SU-DHL-6 (cell line): Measurements from ENCODE around the gene PRR5.

Experiments
- H2AFZ ChIP-seq: fragments of 200-600 bp; sonication (generic); 2 replicates; pipeline ENCODE4 v1.6.1; 2014; ENCODE audit warnings: low read depth, mild to moderate bottlenecking, moderate library complexity, mixed read lengths, antibody characterized with exemption, low read length; ENCODE audit not compliant: severe bottlenecking
- H3F3A ChIP-seq: fragments of 200-600 bp; shearing (Covaris generic); 2 replicates; pipeline ENCODE4 v1.6.0; 2016; ENCODE audit warnings: antibody characterized with exemption, mild to moderate bottlenecking; ENCODE audit not compliant: insufficient read depth
- H3K27ac ChIP-seq: fragments of 200-600 bp; sonication (generic); 2 replicates; pipeline ENCODE4 v1.5.1; 2016; ENCODE audit warnings: low read depth, mild to moderate bottlenecking, low read length, moderate library complexity, mixed read lengths
- H3K27me3 ChIP-seq: fragments of 200-600 bp; sonication (generic), shearing (Covaris generic); 2 replicates; pipeline ENCODE4 v1.6.0; 2014; ENCODE audit warnings: mild to moderate bottlenecking, low read length
- H3K36me3 ChIP-seq: fragments of 200-600 bp; sonication (generic); 2 replicates; pipeline ENCODE4 v1.6.1; 2014; ENCODE audit warnings: mild to moderate bottlenecking, low read length, mixed read lengths
- H3K4me2 ChIP-seq: fragments of 300-600, 200-600 bp; shearing (Covaris generic), sonication (generic); 2 replicates; pipeline ENCODE4 v1.6.0; 2014; ENCODE audit warnings: low read length, low read depth, mild to moderate bottlenecking; ENCODE audit not compliant: poor library complexity, severe bottlenecking
- H3K4me3 ChIP-seq: fragments of 200-600 bp; sonication (generic); 2 replicates; pipeline ENCODE4 v1.5.1; 2014; ENCODE audit warnings: antibody characterized with exemption, low read length, mild to moderate bottlenecking, mixed read lengths; ENCODE audit not compliant: insufficient read depth, poor library complexity, severe bottlenecking
- H3K79me2 ChIP-seq: fragments of 200-600 bp; sonication (generic); 2 replicates; pipeline ENCODE4 v1.6.1; 2014; ENCODE audit warnings: mild to moderate bottlenecking, low read length, moderate library complexity; ENCODE audit not compliant: insufficient read depth
- H3K9ac ChIP-seq: fragments of 200-600 bp; sonication (generic); 2 replicates; pipeline ENCODE4 v1.7.0; 2014; ENCODE audit warnings: mild to moderate bottlenecking, low read length
- H3K9me2 ChIP-seq: fragments of 200-600 bp; sonication (generic); replicated peaks from 2 replicates; pipeline ENCODE4 v1.6.1; 2014; ENCODE audit warnings: low read length; ENCODE audit not compliant: insufficient read depth
- H3K9me3 ChIP-seq: fragments of 200-600 bp; sonication (generic); 2 replicates; pipeline ENCODE4 v1.6.1; 2014; ENCODE audit warnings: low read length, mixed read lengths; ENCODE audit not compliant: insufficient read depth
- H4K20me1 ChIP-seq: fragments of 200-600 bp; sonication (generic); 2 replicates; pipeline ENCODE4 v1.6.1; 2014; ENCODE audit warnings: low read depth, mild to moderate bottlenecking, antibody characterized with exemption, low read length, moderate library complexity, mixed read lengths
- EZH2phosphoT487 ChIP-seq: fragments of 200-600 bp; sonication (generic), shearing (Covaris generic); conservative IDR thresholded peaks from 2 replicates; pipeline ENCODE4 v1.6.1; 2018; ENCODE audit warnings: mild to moderate bottlenecking, antibody characterized with exemption, low read length, moderate library complexity, mixed read lengths
- TF ChIP-seq, protein P1 (sequence below): fragments of 200-600 bp; sonication (generic); IDR thresholded peaks from one replicate; pipeline ENCODE4 v1.5.1; 2017; ENCODE audit warnings: antibody characterized with exemption, mild to moderate bottlenecking, low read length, moderate library complexity; ENCODE audit not compliant: insufficient read depth, poor library complexity, severe bottlenecking

The PRR5 gene

DNA sequence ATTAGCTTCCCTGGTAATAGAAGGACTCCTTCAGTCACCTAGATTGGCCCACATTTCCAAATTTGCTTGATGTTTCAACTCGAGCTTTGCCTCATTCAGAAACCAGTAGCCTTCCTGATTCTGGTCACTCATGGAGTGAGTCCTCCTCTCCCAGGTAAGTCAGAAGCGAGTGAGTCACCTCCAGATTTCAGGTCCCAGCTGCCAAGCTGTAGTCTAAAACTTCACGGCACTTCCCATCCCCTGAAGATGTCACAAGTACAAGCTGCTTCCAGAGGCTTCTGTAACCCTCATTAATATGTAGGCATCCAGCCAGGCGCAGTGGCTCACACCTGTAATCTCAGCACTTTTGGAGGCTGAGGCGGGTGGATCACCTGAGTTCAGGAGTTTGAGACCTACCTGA is 73.9 kb downstream of the PRR5 start:
- no peaks in the 10 kb centered on the region for H3K79me2 ChIP-seq
- H3K4me3 ChIP-seq = no peak overlapping the region
- H3K27me3 ChIP-seq = no peaks in the 10 kb centered on the region

DNA sequence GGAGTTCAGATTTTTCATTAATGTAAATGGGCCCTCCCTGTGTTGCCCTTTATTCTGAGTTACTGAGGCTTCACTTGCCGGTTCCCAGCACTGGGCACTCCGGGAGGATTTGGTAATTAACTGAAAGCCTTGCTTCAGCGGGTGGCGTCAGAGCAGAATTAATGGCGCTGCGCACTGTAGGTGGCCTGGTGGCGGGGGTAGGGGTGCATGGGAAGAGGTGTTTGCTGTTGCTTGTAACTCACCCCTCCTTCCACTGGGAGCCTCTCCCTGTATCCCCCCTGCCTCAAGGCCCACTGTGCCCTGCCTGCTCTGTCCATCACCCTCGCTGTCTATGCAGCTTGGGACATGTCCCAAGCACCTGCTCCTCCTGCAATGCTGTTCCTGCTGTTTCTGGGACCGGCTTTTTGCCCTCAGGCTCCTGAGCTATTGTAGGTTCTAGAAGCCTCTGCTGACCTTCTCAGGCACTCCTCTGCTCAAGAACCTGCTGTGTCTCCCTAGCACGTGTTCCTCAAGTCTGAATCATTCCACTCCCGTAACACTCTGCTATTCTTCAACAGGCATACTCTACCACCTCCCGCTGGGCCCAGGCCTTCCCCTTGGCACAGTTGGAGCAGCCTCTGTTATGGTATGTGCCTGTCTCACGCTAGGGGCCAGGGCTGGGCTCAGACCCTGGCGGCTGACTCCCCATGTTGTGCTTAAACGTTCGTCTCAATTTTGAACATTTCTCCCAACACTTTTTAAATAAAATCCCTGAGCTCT is 74.8 kb downstream of the PRR5 start:
- Histone ChIP-seq H3K79me2 (no peaks in the 10 kb centered on the region), H3K9me2 (no peaks in the 10 kb centered on the region), H3K27me3 (no peaks in the 10 kb centered on the region), H3K36me3 (no peaks in the 10 kb centered on the region), H3K27ac (no peak overlapping the region), H3K9ac (no peak overlapping the region), H3K9me3 (peaks cover 15% of the 10 kb centered on the region; the same call in 1 of the 2 replicates), H3K4me2 (no peak overlapping the region), H3K4me3 (no peak overlapping the region), H3F3A (no peaks in the 10 kb centered on the region), H4K20me1 (no peaks in the 10 kb centered on the region), H2AFZ (no peak overlapping the region)
- TF ChIP-seq, protein P1, sequence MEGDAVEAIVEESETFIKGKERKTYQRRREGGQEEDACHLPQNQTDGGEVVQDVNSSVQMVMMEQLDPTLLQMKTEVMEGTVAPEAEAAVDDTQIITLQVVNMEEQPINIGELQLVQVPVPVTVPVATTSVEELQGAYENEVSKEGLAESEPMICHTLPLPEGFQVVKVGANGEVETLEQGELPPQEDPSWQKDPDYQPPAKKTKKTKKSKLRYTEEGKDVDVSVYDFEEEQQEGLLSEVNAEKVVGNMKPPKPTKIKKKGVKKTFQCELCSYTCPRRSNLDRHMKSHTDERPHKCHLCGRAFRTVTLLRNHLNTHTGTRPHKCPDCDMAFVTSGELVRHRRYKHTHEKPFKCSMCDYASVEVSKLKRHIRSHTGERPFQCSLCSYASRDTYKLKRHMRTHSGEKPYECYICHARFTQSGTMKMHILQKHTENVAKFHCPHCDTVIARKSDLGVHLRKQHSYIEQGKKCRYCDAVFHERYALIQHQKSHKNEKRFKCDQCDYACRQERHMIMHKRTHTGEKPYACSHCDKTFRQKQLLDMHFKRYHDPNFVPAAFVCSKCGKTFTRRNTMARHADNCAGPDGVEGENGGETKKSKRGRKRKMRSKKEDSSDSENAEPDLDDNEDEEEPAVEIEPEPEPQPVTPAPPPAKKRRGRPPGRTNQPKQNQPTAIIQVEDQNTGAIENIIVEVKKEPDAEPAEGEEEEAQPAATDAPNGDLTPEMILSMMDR = no peak
- no peak for TF ChIP-seq EZH2phosphoT487

More for the DNA sequence above, 73.9 kb downstream of the PRR5 start:
- Histone ChIP-seq H3K9me3 (peaks cover 15% of the 10 kb centered on the region; the same call in 1 of the 2 replicates), H2AFZ (no peak overlapping the region), H3F3A (no peaks in the 10 kb centered on the region), H3K4me2 (no peak overlapping the region), H3K36me3 (no peaks in the 10 kb centered on the region), H3K9ac (no peak overlapping the region), H3K9me2 (no peaks in the 10 kb centered on the region), H3K27ac (no peak overlapping the region), H4K20me1 (no peaks in the 10 kb centered on the region)
- no peak for TF ChIP-seq EZH2phosphoT487
- TF ChIP-seq, protein P1 = no peak

DNA sequence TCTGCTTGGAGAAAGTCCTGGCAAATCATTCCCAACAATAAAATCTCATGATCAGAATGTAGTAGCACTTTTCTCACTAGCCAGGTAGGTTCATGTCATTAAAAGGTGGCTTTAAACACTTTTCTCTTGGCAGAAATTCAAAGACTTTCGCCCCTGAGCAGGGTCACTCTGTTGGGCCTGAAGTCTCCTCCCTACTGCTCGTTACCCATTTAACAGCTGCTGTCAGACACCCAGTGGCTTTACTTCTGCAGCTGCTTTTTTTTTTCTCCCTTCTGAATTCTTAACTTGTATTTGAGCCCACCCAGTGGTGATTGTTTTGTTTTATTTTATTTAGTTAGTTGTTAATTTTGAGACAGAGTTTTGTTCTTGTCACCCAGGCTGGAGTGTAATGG is 75.4 kb downstream of the PRR5 start:
- peaks cover 15% of the 10 kb centered on the region; the same call in 1 of the 2 replicates for H3K9me3 ChIP-seq
- no peaks in the 10 kb centered on the region for H3K27me3 ChIP-seq
- no peak overlapping the region for H3K4me2 ChIP-seq
- no peaks in the 10 kb centered on the region for H3K9me2 ChIP-seq
- H3K27ac ChIP-seq = no peak overlapping the region
- no peaks in the 10 kb centered on the region for H3F3A ChIP-seq
- TF ChIP-seq EZH2phosphoT487 = no peak
- TF ChIP-seq, protein P1 = no peak
- no peaks in the 10 kb centered on the region for H3K36me3 ChIP-seq
- no peaks in the 10 kb centered on the region for H4K20me1 ChIP-seq
- H3K79me2 ChIP-seq = no peaks in the 10 kb centered on the region
- no peak overlapping the region for H2AFZ ChIP-seq
- H3K9ac ChIP-seq = no peak overlapping the region
- H3K4me3 ChIP-seq = no peak overlapping the region
